WTC11 (cell line): Measurements from ENCODE around the gene CACNA2D3. TPM values are rescaled to one million over a fixed set of nuclear protein-coding genes. Genes with fewer than 3 reads are reported as not detected.

ENCODE experiments used
- ATAC-seq: fragments of 200-7000 bp; cut with Tn5 transposase; 2 replicates; pipeline ENCODE4 v1.10.0; 2021; ENCODE audit warnings: mild to moderate bottlenecking, moderate library complexity
- CTCF ChIA-PET: fragments of 300-600 bp; sonication (Branson Sonifier 250); formaldehyde crosslinking; loops from one replicate; lab custom pipeline; 2021; ENCODE audit warnings: antibody characterized with exemption; lab: Charles Lee
- POLR2A ChIA-PET: fragments of 350-600 bp; sonication (Branson Sonifier 250); formaldehyde crosslinking; loops from one replicate; lab custom pipeline; 2021; ENCODE audit warnings: antibody characterized with exemption; lab: Charles Lee
- DNase-seq: peaks from one replicate; pipeline ENCODE4 v3.0.0; 2021; ENCODE audit warnings: low spot score
- H3K27ac Mint-ChIP-seq: 2 replicates; pipeline ENCODE4 v1.8.0; 2021; ENCODE audit warnings: mixed read lengths
- H3K27me3 Mint-ChIP-seq: 2 replicates; pipeline ENCODE4 v1.8.0; 2021; ENCODE audit warnings: low read depth, mild to moderate bottlenecking, moderate library complexity, mixed read lengths
- H3K36me3 Mint-ChIP-seq: 2 replicates; pipeline ENCODE4 v1.8.0; 2021; ENCODE audit warnings: mixed read lengths
- H3K4me1 Mint-ChIP-seq: 2 replicates; pipeline ENCODE4 v1.8.0; 2022; ENCODE audit warnings: mixed read lengths
- H3K4me3 Mint-ChIP-seq: 2 replicates; pipeline ENCODE4 v1.8.0; 2021; ENCODE audit warnings: mild to moderate bottlenecking, moderate library complexity, mixed read lengths
- H3K9me3 Mint-ChIP-seq: 2 replicates; pipeline ENCODE4 v1.8.0; 2021; ENCODE audit warnings: mixed read lengths
- CREM ChIP-seq: sonication (generic); formaldehyde crosslinking; IDR thresholded peaks from 2 replicates; pipeline ENCODE4 v1.8.1; 2022; ENCODE audit warnings: mild to moderate bottlenecking, missing genetic modification reagents, moderate library complexity
- E2F1 ChIP-seq: sonication (generic); formaldehyde crosslinking; IDR thresholded peaks from 2 replicates; pipeline ENCODE4 v1.8.0; 2022; ENCODE audit warnings: mild to moderate bottlenecking, missing genetic modification reagents
- GABPB1 ChIP-seq: sonication (generic); formaldehyde crosslinking; IDR thresholded peaks from 2 replicates; pipeline ENCODE4 v1.8.1; 2023; ENCODE audit warnings: mild to moderate bottlenecking, missing genetic modification reagents
- GRHL2 ChIP-seq: fragments of 250-450 bp; sonication (Bioruptor Pico); IDR thresholded peaks from 2 replicates; pipeline ENCODE4 v1.8.0; 2022; ENCODE audit warnings: mild to moderate bottlenecking, moderate library complexity; ENCODE audit not compliant: insufficient replicate concordance, severe bottlenecking
- HMGA2 ChIP-seq: fragments of 250-450 bp; sonication (Bioruptor Pico); IDR thresholded peaks from 2 replicates; pipeline ENCODE4 v1.4.0; 2021; ENCODE audit warnings: mild to moderate bottlenecking, moderate library complexity
- IRF2 ChIP-seq: sonication (generic); formaldehyde crosslinking; IDR thresholded peaks from 2 replicates; pipeline ENCODE4 v1.8.0; 2022; ENCODE audit warnings: low read depth, missing genetic modification reagents, borderline replicate concordance
- JUN ChIP-seq: sonication (generic); formaldehyde crosslinking; IDR thresholded peaks from 2 replicates; pipeline ENCODE4 v1.8.0; 2023; ENCODE audit warnings: mild to moderate bottlenecking, missing genetic modification reagents
- MAX ChIP-seq: sonication (generic); formaldehyde crosslinking; IDR thresholded peaks from 2 replicates; pipeline ENCODE4 v1.8.0; 2022; ENCODE audit warnings: mild to moderate bottlenecking, missing genetic modification reagents
- MLX ChIP-seq: sonication (generic); formaldehyde crosslinking; IDR thresholded peaks from 2 replicates; pipeline ENCODE4 v1.8.1; 2023; ENCODE audit warnings: mild to moderate bottlenecking, missing genetic modification reagents, moderate library complexity
- PRDM15 ChIP-seq: sonication (generic); formaldehyde crosslinking; IDR thresholded peaks from 2 replicates; pipeline ENCODE4 v1.8.0; 2022; ENCODE audit warnings: missing genetic modification reagents
- PRRX2 ChIP-seq: fragments of 250-450 bp; sonication (Bioruptor Pico); IDR thresholded peaks from 2 replicates; pipeline ENCODE4 v1.8.0; 2021; ENCODE audit warnings: mild to moderate bottlenecking
- TEAD1 ChIP-seq: sonication (generic); formaldehyde crosslinking; IDR thresholded peaks from 2 replicates; pipeline ENCODE4 v1.8.0; 2022; ENCODE audit warnings: mild to moderate bottlenecking, missing genetic modification reagents
- TEAD4 ChIP-seq: sonication (generic); formaldehyde crosslinking; IDR thresholded peaks from 2 replicates; pipeline ENCODE4 v1.8.0; 2022; ENCODE audit warnings: mild to moderate bottlenecking, missing genetic modification reagents
- ZNF317 ChIP-seq: sonication (generic); formaldehyde crosslinking; IDR thresholded peaks from 2 replicates; pipeline ENCODE4 v1.8.1; 2023; ENCODE audit warnings: low read depth, mild to moderate bottlenecking, moderate library complexity, missing genetic modification reagents, borderline replicate concordance
- ZNF416 ChIP-seq: fragments of 250-450 bp; sonication (Bioruptor Pico); IDR thresholded peaks from 2 replicates; pipeline ENCODE4 v1.9.0; 2021; ENCODE audit warnings: mild to moderate bottlenecking, inconsistent platforms
- ZNF671 ChIP-seq: fragments of 250-450 bp; sonication (Bioruptor Pico); IDR thresholded peaks from 2 replicates; pipeline ENCODE4 v1.8.0; 2021; ENCODE audit warnings: mild to moderate bottlenecking
- total RNA-seq: library from RNA; stranded (reverse); gene quantifications from 3 replicates; pipeline ENCODE4 v1.2.3, GENCODE V29; 2021
- TF ChIP-seq, protein P1 (sequence below): fragments of 250-450 bp; sonication (Bioruptor Pico); IDR thresholded peaks from 2 replicates; pipeline ENCODE4 v1.9.0; 2021; ENCODE audit warnings: mild to moderate bottlenecking
- TF ChIP-seq, protein P2 (sequence below): sonication (generic); formaldehyde crosslinking; IDR thresholded peaks from 2 replicates; pipeline ENCODE4 v1.8.0; 2023; ENCODE audit warnings: missing genetic modification reagents, mild to moderate bottlenecking, borderline replicate concordance
- TF ChIP-seq, protein P3 (sequence below): sonication (generic); formaldehyde crosslinking; IDR thresholded peaks from 2 replicates; pipeline ENCODE4 v1.8.1; 2022; ENCODE audit warnings: low read depth, missing genetic modification reagents, borderline replicate concordance
- TF ChIP-seq, protein P4 (sequence below): sonication (generic); formaldehyde crosslinking; IDR thresholded peaks from 2 replicates; pipeline ENCODE4 v1.8.1; 2023; ENCODE audit warnings: mild to moderate bottlenecking, missing genetic modification reagents, borderline replicate concordance

Gene CACNA2D3
- total RNA-seq, 1 experiment from 2014 or later, result 5.0 TPM

DNA sequence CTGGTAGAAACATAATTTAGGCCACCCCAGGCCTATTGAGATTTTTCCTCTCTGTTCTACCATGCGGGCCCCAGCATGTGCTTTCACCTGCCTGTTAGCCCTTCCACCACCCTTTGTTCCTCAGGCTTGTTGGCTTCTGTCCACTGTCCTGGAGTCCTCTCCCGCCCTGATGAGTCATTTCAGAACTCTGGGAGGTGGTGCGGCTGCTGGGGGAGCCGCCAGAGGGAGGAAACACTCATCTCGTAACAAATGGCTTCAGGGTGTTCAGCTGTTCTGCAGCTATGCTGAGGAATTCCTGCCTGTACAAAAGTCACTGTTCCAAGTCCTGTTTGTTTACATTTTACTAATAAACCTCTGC, 769.2 kb downstream of the CACNA2D3 start:
- DNase-seq, result no peak
- H3K27me3 Mint-ChIP-seq, result no peaks in the 10 kb centered on the region
- no peak overlapping the region for H3K27ac Mint-ChIP-seq
- peaks cover 12% of the 10 kb centered on the region for H3K36me3 Mint-ChIP-seq
- no peaks in the 10 kb centered on the region for H3K9me3 Mint-ChIP-seq
- no peak overlapping the region for H3K4me3 Mint-ChIP-seq
- CTCF ChIA-PET, result interaction anchor here (1.1 kb wide), 1 partner anchor 110 kb away, joined by 3 read pairs; no protein-coding TSS in a partner anchor
- TF ChIP-seq ZNF671, result no peak
- no peak for TF ChIP-seq ZNF416 (CRISPR knock-in tag)
- no peak for TF ChIP-seq JUN (CRISPR knock-in tag)
- no peak for TF ChIP-seq TEAD1 (CRISPR knock-in tag)
- TF ChIP-seq, protein P1, sequence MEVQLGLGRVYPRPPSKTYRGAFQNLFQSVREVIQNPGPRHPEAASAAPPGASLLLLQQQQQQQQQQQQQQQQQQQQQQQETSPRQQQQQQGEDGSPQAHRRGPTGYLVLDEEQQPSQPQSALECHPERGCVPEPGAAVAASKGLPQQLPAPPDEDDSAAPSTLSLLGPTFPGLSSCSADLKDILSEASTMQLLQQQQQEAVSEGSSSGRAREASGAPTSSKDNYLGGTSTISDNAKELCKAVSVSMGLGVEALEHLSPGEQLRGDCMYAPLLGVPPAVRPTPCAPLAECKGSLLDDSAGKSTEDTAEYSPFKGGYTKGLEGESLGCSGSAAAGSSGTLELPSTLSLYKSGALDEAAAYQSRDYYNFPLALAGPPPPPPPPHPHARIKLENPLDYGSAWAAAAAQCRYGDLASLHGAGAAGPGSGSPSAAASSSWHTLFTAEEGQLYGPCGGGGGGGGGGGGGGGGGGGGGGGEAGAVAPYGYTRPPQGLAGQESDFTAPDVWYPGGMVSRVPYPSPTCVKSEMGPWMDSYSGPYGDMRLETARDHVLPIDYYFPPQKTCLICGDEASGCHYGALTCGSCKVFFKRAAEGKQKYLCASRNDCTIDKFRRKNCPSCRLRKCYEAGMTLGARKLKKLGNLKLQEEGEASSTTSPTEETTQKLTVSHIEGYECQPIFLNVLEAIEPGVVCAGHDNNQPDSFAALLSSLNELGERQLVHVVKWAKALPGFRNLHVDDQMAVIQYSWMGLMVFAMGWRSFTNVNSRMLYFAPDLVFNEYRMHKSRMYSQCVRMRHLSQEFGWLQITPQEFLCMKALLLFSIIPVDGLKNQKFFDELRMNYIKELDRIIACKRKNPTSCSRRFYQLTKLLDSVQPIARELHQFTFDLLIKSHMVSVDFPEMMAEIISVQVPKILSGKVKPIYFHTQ (CRISPR knock-in tag), result no peak
- TF ChIP-seq GRHL2 (CRISPR knock-in tag), result no peak
- no peak for TF ChIP-seq IRF2
- no peak for TF ChIP-seq MLX
- no peak for TF ChIP-seq ZNF317 (CRISPR knock-in tag)
- no peak for TF ChIP-seq E2F1 (CRISPR knock-in tag)
- TF ChIP-seq MAX, result no peak
- TF ChIP-seq, protein P2, sequence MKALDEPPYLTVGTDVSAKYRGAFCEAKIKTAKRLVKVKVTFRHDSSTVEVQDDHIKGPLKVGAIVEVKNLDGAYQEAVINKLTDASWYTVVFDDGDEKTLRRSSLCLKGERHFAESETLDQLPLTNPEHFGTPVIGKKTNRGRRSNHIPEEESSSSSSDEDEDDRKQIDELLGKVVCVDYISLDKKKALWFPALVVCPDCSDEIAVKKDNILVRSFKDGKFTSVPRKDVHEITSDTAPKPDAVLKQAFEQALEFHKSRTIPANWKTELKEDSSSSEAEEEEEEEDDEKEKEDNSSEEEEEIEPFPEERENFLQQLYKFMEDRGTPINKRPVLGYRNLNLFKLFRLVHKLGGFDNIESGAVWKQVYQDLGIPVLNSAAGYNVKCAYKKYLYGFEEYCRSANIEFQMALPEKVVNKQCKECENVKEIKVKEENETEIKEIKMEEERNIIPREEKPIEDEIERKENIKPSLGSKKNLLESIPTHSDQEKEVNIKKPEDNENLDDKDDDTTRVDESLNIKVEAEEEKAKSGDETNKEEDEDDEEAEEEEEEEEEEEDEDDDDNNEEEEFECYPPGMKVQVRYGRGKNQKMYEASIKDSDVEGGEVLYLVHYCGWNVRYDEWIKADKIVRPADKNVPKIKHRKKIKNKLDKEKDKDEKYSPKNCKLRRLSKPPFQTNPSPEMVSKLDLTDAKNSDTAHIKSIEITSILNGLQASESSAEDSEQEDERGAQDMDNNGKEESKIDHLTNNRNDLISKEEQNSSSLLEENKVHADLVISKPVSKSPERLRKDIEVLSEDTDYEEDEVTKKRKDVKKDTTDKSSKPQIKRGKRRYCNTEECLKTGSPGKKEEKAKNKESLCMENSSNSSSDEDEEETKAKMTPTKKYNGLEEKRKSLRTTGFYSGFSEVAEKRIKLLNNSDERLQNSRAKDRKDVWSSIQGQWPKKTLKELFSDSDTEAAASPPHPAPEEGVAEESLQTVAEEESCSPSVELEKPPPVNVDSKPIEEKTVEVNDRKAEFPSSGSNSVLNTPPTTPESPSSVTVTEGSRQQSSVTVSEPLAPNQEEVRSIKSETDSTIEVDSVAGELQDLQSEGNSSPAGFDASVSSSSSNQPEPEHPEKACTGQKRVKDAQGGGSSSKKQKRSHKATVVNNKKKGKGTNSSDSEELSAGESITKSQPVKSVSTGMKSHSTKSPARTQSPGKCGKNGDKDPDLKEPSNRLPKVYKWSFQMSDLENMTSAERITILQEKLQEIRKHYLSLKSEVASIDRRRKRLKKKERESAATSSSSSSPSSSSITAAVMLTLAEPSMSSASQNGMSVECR (CRISPR knock-in tag), result no peak
- TF ChIP-seq PRDM15, result no peak
- TF ChIP-seq, protein P3, sequence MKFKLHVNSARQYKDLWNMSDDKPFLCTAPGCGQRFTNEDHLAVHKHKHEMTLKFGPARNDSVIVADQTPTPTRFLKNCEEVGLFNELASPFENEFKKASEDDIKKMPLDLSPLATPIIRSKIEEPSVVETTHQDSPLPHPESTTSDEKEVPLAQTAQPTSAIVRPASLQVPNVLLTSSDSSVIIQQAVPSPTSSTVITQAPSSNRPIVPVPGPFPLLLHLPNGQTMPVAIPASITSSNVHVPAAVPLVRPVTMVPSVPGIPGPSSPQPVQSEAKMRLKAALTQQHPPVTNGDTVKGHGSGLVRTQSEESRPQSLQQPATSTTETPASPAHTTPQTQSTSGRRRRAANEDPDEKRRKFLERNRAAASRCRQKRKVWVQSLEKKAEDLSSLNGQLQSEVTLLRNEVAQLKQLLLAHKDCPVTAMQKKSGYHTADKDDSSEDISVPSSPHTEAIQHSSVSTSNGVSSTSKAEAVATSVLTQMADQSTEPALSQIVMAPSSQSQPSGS (CRISPR knock-in tag), result no peak
- no peak for TF ChIP-seq TEAD4 (CRISPR knock-in tag)
- TF ChIP-seq CREM (CRISPR knock-in tag), result no peak
- TF ChIP-seq GABPB1, result no peak
- TF ChIP-seq HMGA2 (CRISPR knock-in tag), result no peak
- TF ChIP-seq, protein P4, sequence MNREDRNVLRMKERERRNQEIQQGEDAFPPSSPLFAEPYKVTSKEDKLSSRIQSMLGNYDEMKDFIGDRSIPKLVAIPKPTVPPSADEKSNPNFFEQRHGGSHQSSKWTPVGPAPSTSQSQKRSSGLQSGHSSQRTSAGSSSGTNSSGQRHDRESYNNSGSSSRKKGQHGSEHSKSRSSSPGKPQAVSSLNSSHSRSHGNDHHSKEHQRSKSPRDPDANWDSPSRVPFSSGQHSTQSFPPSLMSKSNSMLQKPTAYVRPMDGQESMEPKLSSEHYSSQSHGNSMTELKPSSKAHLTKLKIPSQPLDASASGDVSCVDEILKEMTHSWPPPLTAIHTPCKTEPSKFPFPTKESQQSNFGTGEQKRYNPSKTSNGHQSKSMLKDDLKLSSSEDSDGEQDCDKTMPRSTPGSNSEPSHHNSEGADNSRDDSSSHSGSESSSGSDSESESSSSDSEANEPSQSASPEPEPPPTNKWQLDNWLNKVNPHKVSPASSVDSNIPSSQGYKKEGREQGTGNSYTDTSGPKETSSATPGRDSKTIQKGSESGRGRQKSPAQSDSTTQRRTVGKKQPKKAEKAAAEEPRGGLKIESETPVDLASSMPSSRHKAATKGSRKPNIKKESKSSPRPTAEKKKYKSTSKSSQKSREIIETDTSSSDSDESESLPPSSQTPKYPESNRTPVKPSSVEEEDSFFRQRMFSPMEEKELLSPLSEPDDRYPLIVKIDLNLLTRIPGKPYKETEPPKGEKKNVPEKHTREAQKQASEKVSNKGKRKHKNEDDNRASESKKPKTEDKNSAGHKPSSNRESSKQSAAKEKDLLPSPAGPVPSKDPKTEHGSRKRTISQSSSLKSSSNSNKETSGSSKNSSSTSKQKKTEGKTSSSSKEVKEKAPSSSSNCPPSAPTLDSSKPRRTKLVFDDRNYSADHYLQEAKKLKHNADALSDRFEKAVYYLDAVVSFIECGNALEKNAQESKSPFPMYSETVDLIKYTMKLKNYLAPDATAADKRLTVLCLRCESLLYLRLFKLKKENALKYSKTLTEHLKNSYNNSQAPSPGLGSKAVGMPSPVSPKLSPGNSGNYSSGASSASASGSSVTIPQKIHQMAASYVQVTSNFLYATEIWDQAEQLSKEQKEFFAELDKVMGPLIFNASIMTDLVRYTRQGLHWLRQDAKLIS (CRISPR knock-in tag), result no peak
- TF ChIP-seq PRRX2 (CRISPR knock-in tag), result no peak
- H3K4me1 Mint-ChIP-seq, result peaks cover 15% of the 10 kb centered on the region
- ATAC-seq, result peak; percentile 69
- POLR2A ChIA-PET, result no interaction called here
